ENCODE data around the gene SGF29. TPM values are rescaled to one million over a fixed set of nuclear protein-coding genes. Genes with fewer than 3 reads are reported as not detected.

Gene SGF29
- total and polyA plus RNA-seq, 4 experiments from 2014 or later = 53.8 to 86.9 (median 68.8) TPM

DNA sequence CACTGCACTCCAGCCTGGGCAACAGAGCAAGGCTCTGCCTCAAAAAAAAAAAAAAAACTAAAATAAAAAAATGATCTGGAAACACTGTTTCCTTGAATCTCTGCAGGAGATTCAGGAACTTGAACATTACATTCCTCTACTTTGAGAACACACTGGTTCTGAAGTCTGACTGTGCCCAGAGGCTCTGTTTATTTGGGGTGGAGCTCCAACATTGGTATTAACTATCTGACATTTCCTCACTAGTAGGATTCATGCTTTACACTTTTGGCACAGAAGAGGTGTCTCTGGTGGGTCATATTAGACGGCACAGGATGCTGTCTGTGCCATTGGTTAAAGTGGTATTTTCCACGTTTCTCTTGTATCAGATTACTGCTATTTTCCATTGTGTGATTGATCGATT, 32.7 kb downstream of the SGF29 start:
- H3K27me3 Mint-ChIP-seq = no peaks in the 10 kb centered on the region
- H3K27ac Mint-ChIP-seq = no peak overlapping the region

DNA sequence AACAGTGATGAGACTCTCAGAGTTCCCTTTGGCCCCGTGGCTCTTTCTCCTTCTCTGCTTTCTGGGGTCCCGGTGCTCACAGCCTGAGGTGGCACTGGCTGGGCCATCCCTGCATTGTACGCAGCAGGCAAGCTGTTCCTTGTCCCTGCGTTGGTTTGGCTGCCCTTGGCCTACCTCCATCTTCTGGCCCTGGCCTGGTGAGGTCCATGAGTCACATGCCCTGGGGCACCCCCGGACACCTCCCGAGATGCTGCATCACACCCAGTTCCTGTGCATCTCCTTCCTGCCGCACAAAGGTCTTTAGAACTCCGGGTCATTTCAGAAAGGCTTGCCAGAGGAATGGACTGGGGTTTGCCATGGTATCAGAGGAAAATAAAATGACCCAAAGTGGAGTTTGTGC, 33.7 kb downstream of the SGF29 start:
- Mint-ChIP-seq H3K36me3 (peaks cover 45 to 79% of the 10 kb centered on the region in 2 donors), H3K4me3 (no peak overlapping the region), H3K27me3 (no peaks in the 10 kb centered on the region), H3K4me1 (no peaks in the 10 kb centered on the region), H3K27ac (peak overlapping the region in 1 of 7 donors; percentile 4), H3K9me3 (no peaks in the 10 kb centered on the region)
- no peak for DNase-seq
- Histone ChIP-seq H3K27ac (ENCODE audit: low read depth, low read length) (no peak overlapping the region), H3K36me3 (ENCODE audit: insufficient read depth, low read length) (peaks cover 44% of the 10 kb centered on the region), H3K9me3 (ENCODE audit: control insufficient read depth in 1 of 2, low read length in 2 of 2) (no peaks in the 10 kb centered on the region), H3K4me3 (ENCODE audit: low read length in 2 of 2) (no peak overlapping the region), H3K4me1 (ENCODE audit: insufficient read depth, low read length) (no peaks in the 10 kb centered on the region), H3K27me3 (ENCODE audit: insufficient read depth, low read length) (no peaks in the 10 kb centered on the region)
- ChIA-PET CTCF (ENCODE audit: partially characterized antibody) (no interaction called here), POLR2A (ENCODE audit: partially characterized antibody) (no interaction called here)
- intact Hi-C loops (cut with micrococcal nuclease) = no loop called here

More for the DNA sequence above, 32.7 kb downstream of the SGF29 start:
- ChIA-PET POLR2A (ENCODE audit: partially characterized antibody) (no interaction called here), CTCF (ENCODE audit: partially characterized antibody) (no interaction called here)
- Mint-ChIP-seq H3K36me3 (peaks cover 48 to 78% of the 10 kb centered on the region in 2 donors), H3K4me1 (peaks cover 0 to 4% (median 0%) of the 10 kb centered on the region in 4 donors), H3K4me3 (no peak overlapping the region), H3K9me3 (peaks cover 0 to 1% (median 0%) of the 10 kb centered on the region in 8 donors)
- Histone ChIP-seq H3K4me3 (ENCODE audit: low read length in 2 of 2) (no peak overlapping the region), H3K4me1 (ENCODE audit: insufficient read depth, low read length) (no peaks in the 10 kb centered on the region), H3K27me3 (ENCODE audit: insufficient read depth, low read length) (no peaks in the 10 kb centered on the region), H3K27ac (ENCODE audit: low read depth, low read length) (no peak overlapping the region), H3K36me3 (ENCODE audit: insufficient read depth, low read length) (peaks cover 44% of the 10 kb centered on the region), H3K9me3 (ENCODE audit: control insufficient read depth in 1 of 2, low read length in 2 of 2) (no peaks in the 10 kb centered on the region)
- intact Hi-C loops (cut with micrococcal nuclease) = no loop called here
- no peak for DNase-seq

DNA sequence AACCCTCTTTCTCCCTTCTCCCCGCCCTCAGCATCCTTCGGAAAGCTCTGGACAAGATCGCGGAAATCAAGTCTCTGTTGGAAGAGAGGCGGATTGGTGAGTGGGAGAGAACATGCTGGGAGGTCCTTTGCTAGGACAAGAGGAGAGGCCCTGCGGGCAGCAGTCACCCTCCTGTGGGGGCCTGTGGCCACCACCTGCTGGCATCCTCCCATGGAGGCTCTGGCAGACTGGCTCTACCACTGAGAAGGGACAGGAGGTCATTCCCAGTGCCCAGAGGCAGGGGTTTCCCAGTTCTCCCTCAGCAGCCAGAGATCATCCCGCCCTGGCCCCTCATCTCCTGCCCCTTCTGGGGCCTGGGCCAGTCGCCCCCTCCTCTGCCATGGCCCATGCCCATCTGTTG, 35.3 kb downstream of the SGF29 start:
- H3K4me1 ChIP-seq (ENCODE audit: insufficient read depth, low read length) = no peaks in the 10 kb centered on the region
- H3K36me3 ChIP-seq (ENCODE audit: insufficient read depth, low read length) = peaks cover 38% of the 10 kb centered on the region
- CTCF ChIA-PET (ENCODE audit: partially characterized antibody) = no interaction called here
- H3K9me3 ChIP-seq (ENCODE audit: control insufficient read depth in 1 of 2, low read length in 2 of 2) = no peaks in the 10 kb centered on the region
- no peak for DNase-seq
- H3K27ac ChIP-seq (ENCODE audit: low read depth, low read length) = no peak overlapping the region
- H3K4me3 ChIP-seq (ENCODE audit: low read length in 2 of 2) = no peak overlapping the region
- H3K27ac Mint-ChIP-seq = peak overlapping the region in 1 of 7 donors; percentile 30
- H3K4me1 Mint-ChIP-seq = peaks cover 0 to 3% (median under 1%) of the 10 kb centered on the region in 4 donors
- H3K27me3 ChIP-seq (ENCODE audit: insufficient read depth, low read length) = no peaks in the 10 kb centered on the region
- peaks cover 35 to 70% of the 10 kb centered on the region in 2 donors for H3K36me3 Mint-ChIP-seq
- H3K4me3 Mint-ChIP-seq = no peak overlapping the region
- intact Hi-C loops (cut with micrococcal nuclease) = no loop called here
- H3K27me3 Mint-ChIP-seq = no peaks in the 10 kb centered on the region
- POLR2A ChIA-PET (ENCODE audit: partially characterized antibody) = no interaction called here
- H3K9me3 Mint-ChIP-seq = peaks cover 0 to 2% (median 0%) of the 10 kb centered on the region in 8 donors

- Mint-ChIP-seq H3K36me3 (peaks cover 31 to 67% of the 10 kb centered on the region in 2 donors), H3K27ac (no peak overlapping the region), H3K4me1 (peaks cover 0 to 3% (median under 1%) of the 10 kb centered on the region in 4 donors), H3K9me3 (peaks cover 0 to 2% (median 0%) of the 10 kb centered on the region in 8 donors), H3K4me3 (no peak overlapping the region), H3K27me3 (no peaks in the 10 kb centered on the region)
- CTCF ChIA-PET (ENCODE audit: partially characterized antibody) = no interaction called here
- Histone ChIP-seq H3K27me3 (ENCODE audit: insufficient read depth, low read length) (no peaks in the 10 kb centered on the region), H3K4me1 (ENCODE audit: insufficient read depth, low read length) (no peaks in the 10 kb centered on the region), H3K4me3 (ENCODE audit: low read length in 2 of 2) (no peak overlapping the region), H3K36me3 (ENCODE audit: insufficient read depth, low read length) (peaks cover 38% of the 10 kb centered on the region), H3K27ac (ENCODE audit: low read depth, low read length) (no peak overlapping the region), H3K9me3 (ENCODE audit: control insufficient read depth in 1 of 2, low read length in 2 of 2) (no peaks in the 10 kb centered on the region)
- no peak for DNase-seq
- POLR2A ChIA-PET (ENCODE audit: partially characterized antibody) = no interaction called here
- intact Hi-C loops (cut with micrococcal nuclease) = no loop called here
Observed at GRCh38 chr16:28589930-28590329, 36.2 kb downstream of the SGF29 start.

GRCh38 chr16:28590384-28591340, 36.9 kb downstream of the SGF29 start:
- no peaks in the 10 kb centered on the region for H3K4me1 ChIP-seq (ENCODE audit: insufficient read depth, low read length)

GRCh38 chr16:28591355-28591754, 37.6 kb downstream of the SGF29 start:
- Histone ChIP-seq H3K4me3 (ENCODE audit: low read length in 2 of 2) (no peak overlapping the region), H3K4me1 (ENCODE audit: insufficient read depth, low read length) (no peaks in the 10 kb centered on the region), H3K27ac (ENCODE audit: low read depth, low read length) (no peak overlapping the region), H3K9me3 (ENCODE audit: control insufficient read depth in 1 of 2, low read length in 2 of 2) (no peaks in the 10 kb centered on the region), H3K27me3 (ENCODE audit: insufficient read depth, low read length) (no peaks in the 10 kb centered on the region), H3K36me3 (ENCODE audit: insufficient read depth, low read length) (peaks cover 28% of the 10 kb centered on the region)
- ChIA-PET POLR2A (ENCODE audit: partially characterized antibody) (no interaction called here), CTCF (ENCODE audit: partially characterized antibody) (no interaction called here)
- H3K9me3 Mint-ChIP-seq = peaks cover 0 to 2% (median 0%) of the 10 kb centered on the region in 8 donors
- no peak overlapping the region for H3K4me3 Mint-ChIP-seq
- peak overlapping the region in 2 of 7 donors; percentile 12 to 70 for H3K27ac Mint-ChIP-seq
- DNase-seq = no peak
- H3K27me3 Mint-ChIP-seq = no peaks in the 10 kb centered on the region
- H3K4me1 Mint-ChIP-seq = peaks cover 0 to 3% (median under 1%) of the 10 kb centered on the region in 4 donors
- intact Hi-C loops (cut with micrococcal nuclease) = no loop called here
- peaks cover 22 to 57% of the 10 kb centered on the region in 2 donors for H3K36me3 Mint-ChIP-seq

More at GRCh38 chr16:28590384-28591340, 36.9 kb downstream of the SGF29 start:
- Histone ChIP-seq H3K9me3 (ENCODE audit: control insufficient read depth in 1 of 2, low read length in 2 of 2) (no peaks in the 10 kb centered on the region), H3K27me3 (ENCODE audit: insufficient read depth, low read length) (no peaks in the 10 kb centered on the region), H3K27ac (ENCODE audit: low read depth, low read length) (no peak overlapping the region), H3K36me3 (ENCODE audit: insufficient read depth, low read length) (peaks cover 32% of the 10 kb centered on the region), H3K4me3 (ENCODE audit: low read length in 2 of 2) (no peak overlapping the region)
- peaks cover 25 to 61% of the 10 kb centered on the region in 2 donors for H3K36me3 Mint-ChIP-seq
- DNase-seq = no peak
- no peaks in the 10 kb centered on the region for H3K27me3 Mint-ChIP-seq
- no peak overlapping the region for H3K4me3 Mint-ChIP-seq
- CTCF ChIA-PET (ENCODE audit: partially characterized antibody) = no interaction called here
- H3K4me1 Mint-ChIP-seq = peaks cover 0 to 3% (median under 1%) of the 10 kb centered on the region in 4 donors
- POLR2A ChIA-PET (ENCODE audit: partially characterized antibody) = no interaction called here
- intact Hi-C loops (cut with micrococcal nuclease) = no loop called here
- peaks cover 0 to 2% (median 0%) of the 10 kb centered on the region in 8 donors for H3K9me3 Mint-ChIP-seq
- H3K27ac Mint-ChIP-seq = peak overlapping the region in 1 of 7 donors; percentile 57

GRCh38 chr16:28592511-28592910, 38.8 kb downstream of the SGF29 start:
- Mint-ChIP-seq H3K27me3 (no peaks in the 10 kb centered on the region), H3K27ac (peak overlapping the region in 1 of 7 donors; percentile 37), H3K4me3 (no peak overlapping the region), H3K4me1 (peaks cover 0 to 3% (median under 1%) of the 10 kb centered on the region in 4 donors), H3K9me3 (peaks cover 0 to 2% (median 0%) of the 10 kb centered on the region in 8 donors), H3K36me3 (peaks cover 16 to 46% of the 10 kb centered on the region in 2 donors)
- POLR2A ChIA-PET (ENCODE audit: partially characterized antibody) = interaction anchor here (0.7 kb wide), 1 partner anchor 39 kb away, joined by 3 read pairs; the partner anchor contains the start of gene SGF29
- Histone ChIP-seq H3K4me3 (ENCODE audit: low read length in 2 of 2) (no peak overlapping the region), H3K4me1 (ENCODE audit: insufficient read depth, low read length) (no peaks in the 10 kb centered on the region), H3K27ac (ENCODE audit: low read depth, low read length) (no peak overlapping the region), H3K36me3 (ENCODE audit: insufficient read depth, low read length) (peaks cover 22% of the 10 kb centered on the region), H3K9me3 (ENCODE audit: control insufficient read depth in 1 of 2, low read length in 2 of 2) (no peaks in the 10 kb centered on the region), H3K27me3 (ENCODE audit: insufficient read depth, low read length) (no peaks in the 10 kb centered on the region)
- DNase-seq = no peak
- CTCF ChIA-PET (ENCODE audit: partially characterized antibody) = no interaction called here
- intact Hi-C loops (cut with micrococcal nuclease) = no loop called here
